Liver (tissue), 9 donors: ENCODE measurements around the gene LRRFIP2. TPM values are rescaled to one million over a fixed set of nuclear protein-coding genes. Genes with fewer than 3 reads are reported as not detected.
A peak's percentile ranks its signal among the peaks of the same experiment; 100 is the strongest.

Source experiments
- DNase-seq: peaks from one replicate; pipeline ENCODE4 v3.0.0-alpha.2; 2017; ENCODE audit warnings: low spot score
- H3K27ac ChIP-seq, 2 donors: one replicate each; pipeline ENCODE4 v1.7.0; 2013; ENCODE audit warnings: inconsistent platforms in 2 of 2, low read length in 2 of 2, control low read depth in 1 of 2, low read depth in 1 of 2, mild to moderate bottlenecking in 1 of 2
- H3K27me3 ChIP-seq, 4 donors: one replicate each; pipeline versions ENCODE4 v1.6.1 to v1.7.0; 2013; ENCODE audit warnings: low read length in 3 of 4, inconsistent platforms in 1 of 4, mild to moderate bottlenecking in 1 of 4, moderate library complexity in 1 of 4; ENCODE audit not compliant: control insufficient read depth in 4 of 4, insufficient read depth in 4 of 4
- H3K36me3 ChIP-seq, 4 donors: one replicate each; pipeline versions ENCODE4 v1.6.1 to v1.7.0; 2013; ENCODE audit warnings: low read length in 3 of 4, mild to moderate bottlenecking in 3 of 4, low read depth in 1 of 4, moderate library complexity in 1 of 4; ENCODE audit not compliant: control insufficient read depth in 4 of 4, insufficient read depth in 3 of 4
- H3K4me1 ChIP-seq, 4 donors: one replicate each; pipeline versions ENCODE4 v1.6.1 to v1.7.0; 2013; ENCODE audit warnings: low read length in 3 of 4, mild to moderate bottlenecking in 3 of 4, moderate library complexity in 1 of 4; ENCODE audit not compliant: control insufficient read depth in 4 of 4, insufficient read depth in 4 of 4
- H3K4me3 ChIP-seq, 3 donors: one replicate each; pipeline versions ENCODE4 v1.6.1 to v1.7.0; 2013; ENCODE audit warnings: low read length in 3 of 3, control low read depth in 1 of 3, low read depth in 1 of 3, mild to moderate bottlenecking in 1 of 3
- H3K9ac ChIP-seq, 2 donors: one replicate each; pipeline ENCODE4 v1.7.0; 2013; ENCODE audit warnings: low read length in 2 of 2, mild to moderate bottlenecking in 2 of 2, moderate library complexity in 2 of 2, control low read depth in 1 of 2, low read depth in 1 of 2
- H3K9me3 ChIP-seq, 4 donors: one replicate each; pipeline versions ENCODE4 v1.6.1 to v1.7.0; 2013; ENCODE audit warnings: low read length in 3 of 4; ENCODE audit not compliant: control insufficient read depth in 4 of 4
- FOXA1 ChIP-seq: IDR thresholded peaks from 2 replicates; pipeline ENCODE4 v1.6.1; 2016; ENCODE audit warnings: antibody characterized with exemption
- GABPA ChIP-seq, 2 donors: IDR thresholded peaks in 1 of 2; conservative IDR thresholded peaks in 1 of 2; 2 replicates each; pipeline ENCODE4 v1.6.1; 2016; ENCODE audit warnings: antibody characterized with exemption in 2 of 2, mild to moderate bottlenecking in 1 of 2, moderate library complexity in 1 of 2
- HNF4A ChIP-seq, 2 donors: conservative IDR thresholded peaks; 2 replicates each; pipeline ENCODE4 v1.6.1; 2016; ENCODE audit warnings: antibody characterized with exemption in 2 of 2, mild to moderate bottlenecking in 2 of 2
- HNF4G ChIP-seq: IDR thresholded peaks from 2 replicates; pipeline ENCODE4 v1.6.1; 2016; ENCODE audit warnings: antibody characterized with exemption
- RAD21 ChIP-seq, 2 donors: IDR thresholded peaks; 2 replicates each; pipeline ENCODE4 v1.6.1; 2016; ENCODE audit warnings: antibody characterized with exemption in 2 of 2, mild to moderate bottlenecking in 2 of 2
- REST ChIP-seq: IDR thresholded peaks from 2 replicates; pipeline ENCODE4 v1.6.1; 2016; ENCODE audit warnings: antibody characterized with exemption, mild to moderate bottlenecking
- RXRA ChIP-seq, 2 donors: IDR thresholded peaks; 2 replicates each; pipeline ENCODE4 v1.6.1; 2017 to 2018; ENCODE audit warnings: antibody characterized with exemption in 2 of 2, mild to moderate bottlenecking in 1 of 2
- SP1 ChIP-seq: IDR thresholded peaks from 2 replicates; pipeline ENCODE4 v1.6.1; 2018; ENCODE audit warnings: antibody characterized with exemption, mild to moderate bottlenecking
- TAF1 ChIP-seq: conservative IDR thresholded peaks from 2 replicates; pipeline ENCODE4 v1.6.1; 2016; ENCODE audit warnings: antibody characterized with exemption, mild to moderate bottlenecking
- YY1 ChIP-seq: IDR thresholded peaks from 2 replicates; pipeline ENCODE4 v1.6.1; 2016; ENCODE audit warnings: antibody characterized with exemption, mild to moderate bottlenecking
- ZBTB33 ChIP-seq: IDR thresholded peaks from 2 replicates; pipeline ENCODE4 v1.6.1; 2016; ENCODE audit warnings: antibody characterized with exemption
- WGBS: extraction: QIAGEN DNeasy Blood & Tissue Kit; methylation state at CpG from one replicate; pipeline ENCODE4 v1.1.7; 2013; 5-methylcytosine and 5-hydroxymethylcytosine counted together
- polyA plus RNA-seq, 2 donors: library from polyadenylated mRNA; stranded (reverse) in 1 of 2; unstranded in 1 of 2; fragments of 200-250 nt in 1 of 2; fragments of >200 nt in 1 of 2; fragmentation: Nextera tagmentation in 1 of 2; extraction: Ambion mirVana in 1 of 2; gene quantifications; one replicate each; pipeline versions ENCODE4 v1.2.1 to v1.2.3, GENCODE V29; 2013 to 2015
- total RNA-seq, 2 donors: library from RNA; depleted of rRNA; stranded (reverse); fragments of >200 nt; gene quantifications; one replicate each; pipeline ENCODE4 v1.2.3, GENCODE V29; 2014
- TF ChIP-seq, protein P1 (sequence below): fragments of 150-350 bp; IDR thresholded peaks from 2 replicates; pipeline ENCODE4 v1.5.1; 2017; ENCODE audit warnings: improper control_type of control experiment, low read depth, low read length; ENCODE audit not compliant: missing input control
- TF ChIP-seq, protein P2 (sequence below): IDR thresholded peaks from 2 replicates; pipeline ENCODE4 v1.6.1; 2016; ENCODE audit warnings: antibody characterized with exemption
- donor health status: healthy.
- donor health status: healthy.
- donor health status: healthy.
- donor health status: healthy.
- donor health status: healthy.

LRRFIP2 gene
- total and polyA plus RNA-seq, 4 donors = 22.6 to 56.9 (median 39.8) TPM

GRCh38 chr3:37025561-37026335 lies 148.6 kb downstream of the LRRFIP2 start (continued):
- no peak for TF ChIP-seq HNF4A (conservative IDR thresholded peaks at IDR 0.05)

GRCh38 chr3:37024820-37025405 lies 149.5 kb downstream of the LRRFIP2 start:
- WGBS = 95% methylated on average over 3 of the region's 3 CpGs
- Histone ChIP-seq H3K36me3 (peaks cover 2 to 38% (median 35%) of the 10 kb centered on the region in 4 donors), H3K9ac (no peak overlapping the region), H3K27me3 (no peaks in the 10 kb centered on the region), H3K4me3 (no peak overlapping the region), H3K9me3 (no peaks in the 10 kb centered on the region), H3K4me1 (peaks cover 0 to 8% (median 6%) of the 10 kb centered on the region in 4 donors), H3K27ac (no peak overlapping the region)
- DNase-seq = no peak
- TF ChIP-seq SP1 = no peak

- Histone ChIP-seq H3K9ac (no peak overlapping the region), H3K27ac (no peak overlapping the region), H3K27me3 (no peaks in the 10 kb centered on the region), H3K4me1 (peaks cover 0 to 7% (median 6%) of the 10 kb centered on the region in 4 donors), H3K4me3 (no peak overlapping the region), H3K36me3 (peaks cover 4 to 43% (median 37%) of the 10 kb centered on the region in 4 donors), H3K9me3 (no peaks in the 10 kb centered on the region)
- 93% methylated on average over 2 of the region's 2 CpGs for WGBS
- TF ChIP-seq GABPA (IDR thresholded peaks at IDR 0.05 in 1 of 2, conservative IDR thresholded peaks at IDR 0.05 in 1 of 2) = no peak
- TF ChIP-seq, protein P1, sequence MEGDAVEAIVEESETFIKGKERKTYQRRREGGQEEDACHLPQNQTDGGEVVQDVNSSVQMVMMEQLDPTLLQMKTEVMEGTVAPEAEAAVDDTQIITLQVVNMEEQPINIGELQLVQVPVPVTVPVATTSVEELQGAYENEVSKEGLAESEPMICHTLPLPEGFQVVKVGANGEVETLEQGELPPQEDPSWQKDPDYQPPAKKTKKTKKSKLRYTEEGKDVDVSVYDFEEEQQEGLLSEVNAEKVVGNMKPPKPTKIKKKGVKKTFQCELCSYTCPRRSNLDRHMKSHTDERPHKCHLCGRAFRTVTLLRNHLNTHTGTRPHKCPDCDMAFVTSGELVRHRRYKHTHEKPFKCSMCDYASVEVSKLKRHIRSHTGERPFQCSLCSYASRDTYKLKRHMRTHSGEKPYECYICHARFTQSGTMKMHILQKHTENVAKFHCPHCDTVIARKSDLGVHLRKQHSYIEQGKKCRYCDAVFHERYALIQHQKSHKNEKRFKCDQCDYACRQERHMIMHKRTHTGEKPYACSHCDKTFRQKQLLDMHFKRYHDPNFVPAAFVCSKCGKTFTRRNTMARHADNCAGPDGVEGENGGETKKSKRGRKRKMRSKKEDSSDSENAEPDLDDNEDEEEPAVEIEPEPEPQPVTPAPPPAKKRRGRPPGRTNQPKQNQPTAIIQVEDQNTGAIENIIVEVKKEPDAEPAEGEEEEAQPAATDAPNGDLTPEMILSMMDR = peak; percentile 44
- peak; percentile 64 to 79 for TF ChIP-seq RAD21 (IDR thresholded peaks at IDR 0.05)
- no peak for DNase-seq
These were observed 150.3 kb downstream of the LRRFIP2 start for GRCh38 chr3:37024092-37024491.

- Histone ChIP-seq H3K36me3 (peaks cover 7 to 57% (median 48%) of the 10 kb centered on the region in 4 donors), H3K9me3 (no peaks in the 10 kb centered on the region), H3K4me3 (no peak overlapping the region), H3K27me3 (no peaks in the 10 kb centered on the region), H3K27ac (no peak overlapping the region), H3K9ac (no peak overlapping the region), H3K4me1 (peaks cover 0 to 8% (median 2%) of the 10 kb centered on the region in 4 donors)
- 99% methylated on average over 3 of the region's 3 CpGs for WGBS
- no peak for DNase-seq
- TF ChIP-seq ZBTB33 = no peak
- no peak for TF ChIP-seq SP1
- TF ChIP-seq RXRA (IDR thresholded peaks at IDR 0.05) = no peak
- TF ChIP-seq RAD21 (IDR thresholded peaks at IDR 0.05) = no peak
- TF ChIP-seq TAF1 = no peak
- no peak for TF ChIP-seq YY1
- TF ChIP-seq, protein P2, sequence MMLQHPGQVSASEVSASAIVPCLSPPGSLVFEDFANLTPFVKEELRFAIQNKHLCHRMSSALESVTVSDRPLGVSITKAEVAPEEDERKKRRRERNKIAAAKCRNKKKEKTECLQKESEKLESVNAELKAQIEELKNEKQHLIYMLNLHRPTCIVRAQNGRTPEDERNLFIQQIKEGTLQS = no peak
- no peak for TF ChIP-seq FOXA1
- no peak for TF ChIP-seq HNF4A (conservative IDR thresholded peaks at IDR 0.05)
- no peak for TF ChIP-seq GABPA (IDR thresholded peaks at IDR 0.05 in 1 of 2, conservative IDR thresholded peaks at IDR 0.05 in 1 of 2)
- TF ChIP-seq HNF4G = no peak
- no peak for TF ChIP-seq REST
- TF ChIP-seq, protein P1 = no peak
These were observed 156.7 kb downstream of the LRRFIP2 start for GRCh38 chr3:37017683-37018082.
